Parathyroid adenoma (tissue), 2 donors: ENCODE results near the gene AKT2.

Source experiments
- H2AFZ ChIP-seq: fragments of 300-600 bp; sonication (generic); one replicate; pipeline ENCODE4 v1.7.0; 2017; ENCODE audit warnings: antibody characterized with exemption, mild to moderate bottlenecking
- H3K27ac ChIP-seq: fragments of 300-600 bp; sonication (generic); one replicate; pipeline ENCODE4 v1.7.0; 2017
- H3K27me3 ChIP-seq: fragments of 300-600 bp; sonication (generic); one replicate; pipeline ENCODE4 v1.7.0; 2017; ENCODE audit warnings: low read length; ENCODE audit not compliant: control insufficient read depth, insufficient read depth
- H3K36me3 ChIP-seq: fragments of 300-600 bp; sonication (generic); one replicate; pipeline ENCODE4 v1.7.0; 2017; ENCODE audit warnings: low read length; ENCODE audit not compliant: control insufficient read depth, insufficient read depth
- H3K4me1 ChIP-seq: fragments of 300-600 bp; sonication (generic); one replicate; pipeline ENCODE4 v1.7.0; 2017; ENCODE audit warnings: control low read depth
- H3K4me2 ChIP-seq: fragments of 300-600 bp; sonication (generic); one replicate; pipeline ENCODE4 v1.7.0; 2017; ENCODE audit warnings: low read length
- H3K4me3 ChIP-seq: fragments of 300-600 bp; sonication (generic); one replicate; pipeline ENCODE4 v1.7.0; 2017; ENCODE audit warnings: low read depth, low read length
- H3K79me2 ChIP-seq: fragments of 300-600 bp; sonication (generic); one replicate; pipeline ENCODE4 v1.7.0; 2017; ENCODE audit warnings: control low read depth
- H3K9ac ChIP-seq: fragments of 300-600 bp; sonication (generic); one replicate; pipeline ENCODE4 v1.7.0; 2017; ENCODE audit warnings: mild to moderate bottlenecking
- H3K9me3 ChIP-seq: fragments of 300-600 bp; sonication (generic); one replicate; pipeline ENCODE4 v1.7.0; 2017; ENCODE audit warnings: low read length; ENCODE audit not compliant: control insufficient read depth
- CTCF ChIP-seq: fragments of 300-600 bp; sonication (generic); IDR thresholded peaks from one replicate; pipeline ENCODE4 v1.7.0; 2017; ENCODE audit warnings: antibody characterized with exemption, mild to moderate bottlenecking
- donor health status: primary hyperparathyroidism.

Gene AKT2

GRCh38 chr19:40245506-40246128 is 39.5 kb downstream of the AKT2 start:
- H3K4me2 ChIP-seq: no peak overlapping the region
- no peak overlapping the region for H3K4me3 ChIP-seq
- peaks cover 19% of the 10 kb centered on the region for H3K4me1 ChIP-seq
- H3K27me3 ChIP-seq: no peaks in the 10 kb centered on the region
- no peak overlapping the region for H3K9ac ChIP-seq
- H2AFZ ChIP-seq: no peak overlapping the region
- H3K9me3 ChIP-seq: no peaks in the 10 kb centered on the region
- no peaks in the 10 kb centered on the region for H3K36me3 ChIP-seq
- H3K79me2 ChIP-seq: peaks cover 38% of the 10 kb centered on the region
- TF ChIP-seq CTCF: no peak
- no peak overlapping the region for H3K27ac ChIP-seq

- Histone ChIP-seq H2AFZ (no peak overlapping the region), H3K27me3 (no peaks in the 10 kb centered on the region), H3K79me2 (peaks cover 46% of the 10 kb centered on the region), H3K4me3 (no peak overlapping the region), H3K4me1 (peaks cover 19% of the 10 kb centered on the region), H3K4me2 (no peak overlapping the region), H3K36me3 (no peaks in the 10 kb centered on the region), H3K9ac (no peak overlapping the region), H3K9me3 (no peaks in the 10 kb centered on the region), H3K27ac (no peak overlapping the region)
- no peak for TF ChIP-seq CTCF
Measured at GRCh38 chr19:40244579-40245317, 40.4 kb downstream of the AKT2 start.

- Histone ChIP-seq H3K4me1 (peaks cover 19% of the 10 kb centered on the region), H3K27ac (no peak overlapping the region)
Measured at GRCh38 chr19:40243181-40243580, 42.0 kb downstream of the AKT2 start.

GRCh38 chr19:40242480-40242879 is 42.7 kb downstream of the AKT2 start:
- Histone ChIP-seq H3K4me1 (peaks cover 16% of the 10 kb centered on the region), H3K4me2 (no peak overlapping the region), H3K36me3 (no peaks in the 10 kb centered on the region), H3K9me3 (no peaks in the 10 kb centered on the region), H3K27me3 (no peaks in the 10 kb centered on the region), H3K27ac (peak overlapping the region; percentile 27), H3K9ac (no peak overlapping the region), H2AFZ (no peak overlapping the region), H3K4me3 (no peak overlapping the region), H3K79me2 (peaks cover 54% of the 10 kb centered on the region)
- TF ChIP-seq CTCF: no peak

More at GRCh38 chr19:40243181-40243580, 42.0 kb downstream of the AKT2 start:
- H3K27me3 ChIP-seq: no peaks in the 10 kb centered on the region
- H3K4me2 ChIP-seq: no peak overlapping the region
- no peaks in the 10 kb centered on the region for H3K9me3 ChIP-seq
- H2AFZ ChIP-seq: no peak overlapping the region
- H3K4me3 ChIP-seq: no peak overlapping the region
- peaks cover 52% of the 10 kb centered on the region for H3K79me2 ChIP-seq
- H3K9ac ChIP-seq: no peak overlapping the region
- H3K36me3 ChIP-seq: no peaks in the 10 kb centered on the region
- TF ChIP-seq CTCF: no peak
